Measurements from ENCODE around the gene ABLIM3. TPM values are rescaled to one million over a fixed set of nuclear protein-coding genes. Genes with fewer than 3 reads are reported as not detected.

The ABLIM3 gene
- polyA plus RNA-seq, 1 donor (not counting 4 experiments of a cell fraction or from before 2014, with no cell fraction given): 7.9 TPM

DNA sequence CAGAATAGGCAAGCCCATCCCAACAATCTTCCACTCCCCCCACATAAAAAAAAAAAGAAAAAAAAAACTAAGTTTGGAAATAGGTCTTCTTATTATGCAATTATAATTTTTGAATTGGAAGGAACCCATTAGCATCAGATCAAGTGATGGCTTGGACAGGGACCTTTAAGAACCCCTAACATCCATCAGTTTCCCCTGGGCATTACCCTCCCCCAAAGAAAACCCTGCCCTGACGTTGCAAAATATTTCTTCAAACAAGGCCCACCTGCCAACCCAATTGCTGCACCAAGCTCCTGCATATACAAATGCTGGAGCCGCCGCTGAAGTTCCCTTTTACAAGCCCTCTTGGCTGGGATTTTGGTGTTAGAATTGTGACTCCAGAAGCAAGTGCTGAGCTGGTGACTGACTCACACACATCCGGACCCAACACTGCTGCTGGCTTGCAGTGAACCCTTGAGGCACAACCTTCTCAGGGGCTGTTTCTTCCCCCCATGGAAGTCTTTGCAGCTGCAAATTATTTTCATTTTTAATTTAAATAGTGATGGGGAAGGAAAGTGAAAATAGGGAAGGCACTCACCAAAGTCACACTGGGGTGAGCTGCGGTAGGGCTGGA lies 74.3 kb downstream of the ABLIM3 start:
- Histone ChIP-seq H3K9me1 (ENCODE audit: control insufficient read depth, extremely low read depth, insufficient read depth, low read length) (no peaks in the 10 kb centered on the region), H3K4me3 (ENCODE audit: control insufficient read depth in 2 of 3, extremely low read depth in 1 of 3, insufficient read depth in 2 of 3, low read depth in 1 of 3, low read length in 3 of 3) (no peak overlapping the region), H2AFZ (ENCODE audit: control insufficient read depth, low read length) (no peak overlapping the region), H3K27ac (ENCODE audit: control insufficient read depth, insufficient read depth, low read length) (no peak overlapping the region), H3K79me2 (ENCODE audit: control insufficient read depth, insufficient read depth, low read length) (no peaks in the 10 kb centered on the region), H4K20me1 (ENCODE audit: control insufficient read depth, extremely low read depth, insufficient read depth, low read length) (no peaks in the 10 kb centered on the region), H3K4me1 (ENCODE audit: control insufficient read depth, extremely low read depth, insufficient read depth, low read length) (no peaks in the 10 kb centered on the region), H3K9ac (ENCODE audit: control insufficient read depth, extremely low read depth, insufficient read depth, low read length) (no peak overlapping the region), H3K4me2 (ENCODE audit: control insufficient read depth, extremely low read depth, insufficient read depth, low read depth, low read length) (no peak overlapping the region), H3K9me3 (ENCODE audit: control insufficient read depth, low read depth, low read length) (no peaks in the 10 kb centered on the region), H3K36me3 (ENCODE audit: control insufficient read depth in 2 of 2, extremely low read depth in 1 of 2, insufficient read depth in 2 of 2, low read length in 2 of 2) (peaks cover 0 to 3% of the 10 kb centered on the region in 2 experiments), H3K27me3 (ENCODE audit: control insufficient read depth, extremely low read depth, insufficient read depth, low read length) (no peaks in the 10 kb centered on the region)
- FAIRE-seq (no peak), DNase-seq (ENCODE audit: low read depth, low spot score) (no peak)
- dilution Hi-C loops (cut with MboI; ENCODE audit: extremely low pct_ligation_motif_present, low sequenced_read_pairs): no loop called here
- TF ChIP-seq, protein P1, sequence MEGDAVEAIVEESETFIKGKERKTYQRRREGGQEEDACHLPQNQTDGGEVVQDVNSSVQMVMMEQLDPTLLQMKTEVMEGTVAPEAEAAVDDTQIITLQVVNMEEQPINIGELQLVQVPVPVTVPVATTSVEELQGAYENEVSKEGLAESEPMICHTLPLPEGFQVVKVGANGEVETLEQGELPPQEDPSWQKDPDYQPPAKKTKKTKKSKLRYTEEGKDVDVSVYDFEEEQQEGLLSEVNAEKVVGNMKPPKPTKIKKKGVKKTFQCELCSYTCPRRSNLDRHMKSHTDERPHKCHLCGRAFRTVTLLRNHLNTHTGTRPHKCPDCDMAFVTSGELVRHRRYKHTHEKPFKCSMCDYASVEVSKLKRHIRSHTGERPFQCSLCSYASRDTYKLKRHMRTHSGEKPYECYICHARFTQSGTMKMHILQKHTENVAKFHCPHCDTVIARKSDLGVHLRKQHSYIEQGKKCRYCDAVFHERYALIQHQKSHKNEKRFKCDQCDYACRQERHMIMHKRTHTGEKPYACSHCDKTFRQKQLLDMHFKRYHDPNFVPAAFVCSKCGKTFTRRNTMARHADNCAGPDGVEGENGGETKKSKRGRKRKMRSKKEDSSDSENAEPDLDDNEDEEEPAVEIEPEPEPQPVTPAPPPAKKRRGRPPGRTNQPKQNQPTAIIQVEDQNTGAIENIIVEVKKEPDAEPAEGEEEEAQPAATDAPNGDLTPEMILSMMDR (optimal IDR thresholded peaks at IDR 0.05 in 1 of 3, IDR thresholded peaks at IDR 0.05 in 1 of 3, conservative IDR thresholded peaks at IDR 0.05 in 1 of 3; ENCODE audit: extremely low read depth in 1 of 3, insufficient read depth in 2 of 3, low read length in 3 of 3): no peak
- no peak for TF ChIP-seq EZH2 (IDR thresholded peaks at IDR 0.05; ENCODE audit: low read length)

DNA sequence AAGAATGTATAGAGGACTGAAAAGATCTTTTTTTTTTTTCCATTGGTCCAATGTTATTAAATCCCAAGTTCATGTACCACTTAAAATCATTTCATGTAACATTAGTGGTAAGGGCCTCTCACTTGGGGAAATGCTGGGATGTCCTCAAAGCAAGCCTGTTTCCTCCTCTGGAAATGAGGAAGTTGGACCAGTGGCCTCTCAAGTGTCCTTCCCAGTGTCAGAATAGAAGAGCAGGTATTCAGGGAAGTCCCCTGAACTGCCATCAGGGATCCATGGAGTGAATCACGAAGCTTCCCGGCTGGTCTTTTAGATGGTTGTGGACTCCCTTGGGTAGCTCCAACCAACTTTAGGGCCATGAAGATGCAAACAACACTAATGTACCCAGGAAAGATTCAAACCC lies 75.2 kb downstream of the ABLIM3 start:
- H2AFZ ChIP-seq (ENCODE audit: control insufficient read depth, low read length): no peak overlapping the region
- H3K9ac ChIP-seq (ENCODE audit: control insufficient read depth, extremely low read depth, insufficient read depth, low read length): no peak overlapping the region
- H3K36me3 ChIP-seq (ENCODE audit: control insufficient read depth in 2 of 2, extremely low read depth in 1 of 2, insufficient read depth in 2 of 2, low read length in 2 of 2): peaks cover 0 to 3% of the 10 kb centered on the region in 2 experiments
- DNase-seq (ENCODE audit: low read depth, low spot score): no peak
- H3K9me1 ChIP-seq (ENCODE audit: control insufficient read depth, extremely low read depth, insufficient read depth, low read length): no peaks in the 10 kb centered on the region
- H3K27me3 ChIP-seq (ENCODE audit: control insufficient read depth, extremely low read depth, insufficient read depth, low read length): no peaks in the 10 kb centered on the region
- no peak overlapping the region for H3K27ac ChIP-seq (ENCODE audit: control insufficient read depth, insufficient read depth, low read length)
- H3K9me3 ChIP-seq (ENCODE audit: control insufficient read depth, low read depth, low read length): no peaks in the 10 kb centered on the region
- no peak overlapping the region for H3K4me2 ChIP-seq (ENCODE audit: control insufficient read depth, extremely low read depth, insufficient read depth, low read depth, low read length)
- dilution Hi-C loops (cut with MboI; ENCODE audit: extremely low pct_ligation_motif_present, low sequenced_read_pairs): no loop called here
- H3K4me1 ChIP-seq (ENCODE audit: control insufficient read depth, extremely low read depth, insufficient read depth, low read length): no peaks in the 10 kb centered on the region
- no peaks in the 10 kb centered on the region for H3K79me2 ChIP-seq (ENCODE audit: control insufficient read depth, insufficient read depth, low read length)
- H3K4me3 ChIP-seq (ENCODE audit: control insufficient read depth in 2 of 3, extremely low read depth in 1 of 3, insufficient read depth in 2 of 3, low read depth in 1 of 3, low read length in 3 of 3): no peak overlapping the region
- FAIRE-seq: no peak
- TF ChIP-seq, protein P1 (optimal IDR thresholded peaks at IDR 0.05 in 1 of 3, IDR thresholded peaks at IDR 0.05 in 1 of 3, conservative IDR thresholded peaks at IDR 0.05 in 1 of 3; ENCODE audit: extremely low read depth in 1 of 3, insufficient read depth in 2 of 3, low read length in 3 of 3): no peak
- TF ChIP-seq EZH2 (IDR thresholded peaks at IDR 0.05; ENCODE audit: low read length): no peak
- H4K20me1 ChIP-seq (ENCODE audit: control insufficient read depth, extremely low read depth, insufficient read depth, low read length): no peaks in the 10 kb centered on the region
